Liver (tissue), 9 donors: ENCODE data around the gene SLC2A4RG. TPM values are rescaled to one million over a fixed set of nuclear protein-coding genes. Genes with fewer than 3 reads are reported as not detected.

Experiments
- DNase-seq: peaks from one replicate; pipeline ENCODE4 v3.0.0-alpha.2; 2017; ENCODE audit warnings: low spot score
- H3K27ac ChIP-seq, 2 donors: one replicate each; pipeline ENCODE4 v1.7.0; 2013; ENCODE audit warnings: inconsistent platforms in 2 of 2, low read length in 2 of 2, control low read depth in 1 of 2, low read depth in 1 of 2, mild to moderate bottlenecking in 1 of 2
- H3K27me3 ChIP-seq, 4 donors: one replicate each; pipeline versions ENCODE4 v1.6.1 to v1.7.0; 2013; ENCODE audit warnings: low read length in 3 of 4, inconsistent platforms in 1 of 4, mild to moderate bottlenecking in 1 of 4, moderate library complexity in 1 of 4; ENCODE audit not compliant: control insufficient read depth in 4 of 4, insufficient read depth in 4 of 4
- H3K36me3 ChIP-seq, 4 donors: one replicate each; pipeline versions ENCODE4 v1.6.1 to v1.7.0; 2013; ENCODE audit warnings: low read length in 3 of 4, mild to moderate bottlenecking in 3 of 4, low read depth in 1 of 4, moderate library complexity in 1 of 4; ENCODE audit not compliant: control insufficient read depth in 4 of 4, insufficient read depth in 3 of 4
- H3K4me1 ChIP-seq, 4 donors: one replicate each; pipeline versions ENCODE4 v1.6.1 to v1.7.0; 2013; ENCODE audit warnings: low read length in 3 of 4, mild to moderate bottlenecking in 3 of 4, moderate library complexity in 1 of 4; ENCODE audit not compliant: control insufficient read depth in 4 of 4, insufficient read depth in 4 of 4
- H3K4me3 ChIP-seq, 3 donors: one replicate each; pipeline versions ENCODE4 v1.6.1 to v1.7.0; 2013; ENCODE audit warnings: low read length in 3 of 3, control low read depth in 1 of 3, low read depth in 1 of 3, mild to moderate bottlenecking in 1 of 3
- H3K9ac ChIP-seq, 2 donors: one replicate each; pipeline ENCODE4 v1.7.0; 2013; ENCODE audit warnings: low read length in 2 of 2, mild to moderate bottlenecking in 2 of 2, moderate library complexity in 2 of 2, control low read depth in 1 of 2, low read depth in 1 of 2
- H3K9me3 ChIP-seq, 4 donors: one replicate each; pipeline versions ENCODE4 v1.6.1 to v1.7.0; 2013; ENCODE audit warnings: low read length in 3 of 4; ENCODE audit not compliant: control insufficient read depth in 4 of 4
- EGR1 ChIP-seq, 2 donors: IDR thresholded peaks; 2 replicates each; pipeline ENCODE4 v1.6.1; 2016 to 2018; ENCODE audit warnings: antibody characterized with exemption in 2 of 2, low read depth in 2 of 2
- FOXA1 ChIP-seq: IDR thresholded peaks from 2 replicates; pipeline ENCODE4 v1.6.1; 2016; ENCODE audit warnings: antibody characterized with exemption
- FOXA2 ChIP-seq: IDR thresholded peaks from 2 replicates; pipeline ENCODE4 v1.6.1; 2016; ENCODE audit warnings: antibody characterized with exemption
- GABPA ChIP-seq, 2 donors: IDR thresholded peaks in 1 of 2; conservative IDR thresholded peaks in 1 of 2; 2 replicates each; pipeline ENCODE4 v1.6.1; 2016; ENCODE audit warnings: antibody characterized with exemption in 2 of 2, mild to moderate bottlenecking in 1 of 2, moderate library complexity in 1 of 2
- HNF4G ChIP-seq: IDR thresholded peaks from 2 replicates; pipeline ENCODE4 v1.6.1; 2016; ENCODE audit warnings: antibody characterized with exemption
- JUND ChIP-seq, 2 donors: IDR thresholded peaks; 2 replicates each; pipeline ENCODE4 v1.6.1; 2016; ENCODE audit warnings: antibody characterized with exemption in 2 of 2
- NR2F2 ChIP-seq: IDR thresholded peaks from 2 replicates; pipeline ENCODE4 v1.6.1; 2016; ENCODE audit warnings: antibody characterized with exemption
- RAD21 ChIP-seq, 2 donors: IDR thresholded peaks; 2 replicates each; pipeline ENCODE4 v1.6.1; 2016; ENCODE audit warnings: antibody characterized with exemption in 2 of 2, mild to moderate bottlenecking in 2 of 2
- RXRA ChIP-seq, 2 donors: IDR thresholded peaks; 2 replicates each; pipeline ENCODE4 v1.6.1; 2017 to 2018; ENCODE audit warnings: antibody characterized with exemption in 2 of 2, mild to moderate bottlenecking in 1 of 2
- SP1 ChIP-seq: IDR thresholded peaks from 2 replicates; pipeline ENCODE4 v1.6.1; 2018; ENCODE audit warnings: antibody characterized with exemption, mild to moderate bottlenecking
- TAF1 ChIP-seq: conservative IDR thresholded peaks from 2 replicates; pipeline ENCODE4 v1.6.1; 2016; ENCODE audit warnings: antibody characterized with exemption, mild to moderate bottlenecking
- YY1 ChIP-seq: IDR thresholded peaks from 2 replicates; pipeline ENCODE4 v1.6.1; 2016; ENCODE audit warnings: antibody characterized with exemption, mild to moderate bottlenecking
- WGBS: extraction: QIAGEN DNeasy Blood & Tissue Kit; methylation state at CpG from one replicate; pipeline ENCODE4 v1.1.7; 2013; 5-methylcytosine and 5-hydroxymethylcytosine counted together
- polyA plus RNA-seq, 2 donors: library from polyadenylated mRNA; stranded (reverse) in 1 of 2; unstranded in 1 of 2; fragments of 200-250 nt in 1 of 2; fragments of >200 nt in 1 of 2; fragmentation: Nextera tagmentation in 1 of 2; extraction: Ambion mirVana in 1 of 2; gene quantifications; one replicate each; pipeline versions ENCODE4 v1.2.1 to v1.2.3, GENCODE V29; 2013 to 2015
- total RNA-seq, 2 donors: library from RNA; depleted of rRNA; stranded (reverse); fragments of >200 nt; gene quantifications; one replicate each; pipeline ENCODE4 v1.2.3, GENCODE V29; 2014
- TF ChIP-seq, protein P1 (sequence below): IDR thresholded peaks from 2 replicates; pipeline ENCODE4 v1.6.1; 2016; ENCODE audit warnings: antibody characterized with exemption
- TF ChIP-seq, protein P2 (sequence below): IDR thresholded peaks from 2 replicates; pipeline ENCODE4 v1.6.1; 2016; ENCODE audit warnings: antibody characterized with exemption
- TF ChIP-seq, protein P3 (sequence below): IDR thresholded peaks from 2 replicates; pipeline ENCODE4 v1.6.1; 2016; ENCODE audit warnings: antibody characterized with exemption
- donor health status: healthy.
- donor health status: healthy.
- donor health status: healthy.
- donor health status: healthy.
- donor health status: healthy.

SLC2A4RG gene
- total and polyA plus RNA-seq, 4 donors: 22.2 to 39.7 (median 29.4) TPM

DNA sequence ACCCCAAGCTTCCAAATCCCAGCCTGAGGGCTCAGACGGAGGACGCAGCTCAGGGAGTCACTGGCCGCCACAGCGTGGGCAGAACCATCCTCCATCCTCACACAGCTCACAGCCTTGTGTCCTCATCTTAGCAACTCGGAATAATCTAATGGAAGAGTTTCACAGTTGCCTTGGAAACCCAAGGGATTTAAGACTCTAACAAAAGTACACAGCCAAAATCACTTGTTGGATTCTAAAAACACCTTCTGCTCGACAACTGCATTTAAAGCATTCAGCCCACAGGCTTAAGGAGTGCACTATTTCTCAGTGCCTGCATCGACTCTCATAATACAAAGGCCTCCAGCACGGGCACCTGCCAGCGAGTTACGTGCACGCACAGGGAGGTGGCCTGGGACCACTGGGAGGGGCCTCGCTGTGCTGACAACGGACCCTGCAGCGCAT, 46.1 kb downstream of the SLC2A4RG start:
- 66% methylated on average over 14 of the region's 14 CpGs for WGBS
- H3K27ac ChIP-seq: no peak overlapping the region
- no peak for DNase-seq

DNA sequence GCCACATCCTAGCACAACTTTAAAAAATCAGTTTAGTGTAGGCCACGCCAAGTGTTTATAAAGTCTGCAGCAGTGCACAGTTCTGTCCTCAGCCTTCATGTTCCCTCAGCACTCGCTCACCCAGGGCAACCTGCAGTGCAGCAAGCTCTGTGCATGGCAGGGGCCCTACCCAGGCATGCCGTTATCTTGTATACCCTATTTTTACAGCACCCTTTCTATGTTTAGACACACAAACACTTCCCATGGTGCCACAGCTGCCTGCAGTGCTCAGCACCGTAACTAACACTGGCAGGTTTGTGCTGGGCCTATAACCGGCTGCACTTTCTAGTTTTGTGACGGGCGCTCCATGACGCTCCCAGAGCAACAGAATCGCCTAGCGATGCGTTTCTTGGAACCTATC, 47.7 kb downstream of the SLC2A4RG start:
- no peak overlapping the region for H3K9ac ChIP-seq
- H3K4me3 ChIP-seq: no peak overlapping the region
- H3K4me1 ChIP-seq: peaks cover 0 to 3% (median 1%) of the 10 kb centered on the region in 4 donors
- H3K36me3 ChIP-seq: no peaks in the 10 kb centered on the region
- H3K27me3 ChIP-seq: no peaks in the 10 kb centered on the region
- no peak overlapping the region for H3K27ac ChIP-seq
- WGBS: 86% methylated on average over 11 of the region's 11 CpGs
- no peak for TF ChIP-seq SP1
- no peak for TF ChIP-seq HNF4G
- TF ChIP-seq TAF1: no peak
- no peaks in the 10 kb centered on the region for H3K9me3 ChIP-seq
- DNase-seq: no peak

More for the DNA sequence above, 46.1 kb downstream of the SLC2A4RG start:
- H3K9me3 ChIP-seq: no peaks in the 10 kb centered on the region
- H3K27me3 ChIP-seq: no peaks in the 10 kb centered on the region
- peaks cover 0 to 3% (median 1%) of the 10 kb centered on the region in 4 donors for H3K4me1 ChIP-seq
- no peak for TF ChIP-seq RXRA (IDR thresholded peaks at IDR 0.05)
- TF ChIP-seq JUND (IDR thresholded peaks at IDR 0.05): no peak
- TF ChIP-seq NR2F2: no peak
- TF ChIP-seq, protein P1, sequence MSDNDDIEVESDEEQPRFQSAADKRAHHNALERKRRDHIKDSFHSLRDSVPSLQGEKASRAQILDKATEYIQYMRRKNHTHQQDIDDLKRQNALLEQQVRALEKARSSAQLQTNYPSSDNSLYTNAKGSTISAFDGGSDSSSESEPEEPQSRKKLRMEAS: no peak
- TF ChIP-seq FOXA1: no peak
- no peak for TF ChIP-seq SP1
- TF ChIP-seq, protein P2, sequence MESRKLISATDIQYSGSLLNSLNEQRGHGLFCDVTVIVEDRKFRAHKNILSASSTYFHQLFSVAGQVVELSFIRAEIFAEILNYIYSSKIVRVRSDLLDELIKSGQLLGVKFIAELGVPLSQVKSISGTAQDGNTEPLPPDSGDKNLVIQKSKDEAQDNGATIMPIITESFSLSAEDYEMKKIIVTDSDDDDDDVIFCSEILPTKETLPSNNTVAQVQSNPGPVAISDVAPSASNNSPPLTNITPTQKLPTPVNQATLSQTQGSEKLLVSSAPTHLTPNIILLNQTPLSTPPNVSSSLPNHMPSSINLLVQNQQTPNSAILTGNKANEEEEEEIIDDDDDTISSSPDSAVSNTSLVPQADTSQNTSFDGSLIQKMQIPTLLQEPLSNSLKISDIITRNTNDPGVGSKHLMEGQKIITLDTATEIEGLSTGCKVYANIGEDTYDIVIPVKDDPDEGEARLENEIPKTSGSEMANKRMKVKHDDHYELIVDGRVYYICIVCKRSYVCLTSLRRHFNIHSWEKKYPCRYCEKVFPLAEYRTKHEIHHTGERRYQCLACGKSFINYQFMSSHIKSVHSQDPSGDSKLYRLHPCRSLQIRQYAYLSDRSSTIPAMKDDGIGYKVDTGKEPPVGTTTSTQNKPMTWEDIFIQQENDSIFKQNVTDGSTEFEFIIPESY: no peak
- no peak for TF ChIP-seq GABPA (IDR thresholded peaks at IDR 0.05 in 1 of 2, conservative IDR thresholded peaks at IDR 0.05 in 1 of 2)
- no peak overlapping the region for H3K4me3 ChIP-seq
- H3K36me3 ChIP-seq: no peaks in the 10 kb centered on the region
- H3K9ac ChIP-seq: no peak overlapping the region

DNA sequence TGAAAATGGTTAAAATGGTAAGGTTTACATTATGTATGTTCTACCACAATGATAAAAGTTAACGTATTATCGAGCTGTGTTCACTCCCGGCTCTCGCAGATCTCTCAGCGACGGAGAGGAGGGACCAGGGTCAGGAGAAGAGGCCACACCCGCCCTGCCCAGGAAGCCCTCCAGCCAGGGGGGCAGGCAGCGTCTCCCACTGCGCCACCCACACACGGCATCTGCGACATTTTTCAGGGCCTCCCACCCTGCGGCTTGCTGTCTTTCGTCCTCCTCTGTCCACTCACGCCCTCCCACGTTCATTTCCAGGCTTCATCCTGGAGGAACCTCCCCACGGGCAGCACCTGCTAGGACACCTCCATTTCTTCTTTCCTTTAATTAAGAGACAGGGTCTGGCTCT, 48.2 kb downstream of the SLC2A4RG start:
- H3K4me3 ChIP-seq: no peak overlapping the region
- TF ChIP-seq HNF4G: no peak
- TF ChIP-seq NR2F2: no peak
- no peak for TF ChIP-seq FOXA1
- no peak for TF ChIP-seq FOXA2
- TF ChIP-seq, protein P3, sequence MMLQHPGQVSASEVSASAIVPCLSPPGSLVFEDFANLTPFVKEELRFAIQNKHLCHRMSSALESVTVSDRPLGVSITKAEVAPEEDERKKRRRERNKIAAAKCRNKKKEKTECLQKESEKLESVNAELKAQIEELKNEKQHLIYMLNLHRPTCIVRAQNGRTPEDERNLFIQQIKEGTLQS: no peak
- TF ChIP-seq TAF1: no peak
- TF ChIP-seq YY1: no peak
- no peak for TF ChIP-seq JUND (IDR thresholded peaks at IDR 0.05)
- no peak for TF ChIP-seq RXRA (IDR thresholded peaks at IDR 0.05)
- TF ChIP-seq, protein P2: no peak
- no peak for TF ChIP-seq RAD21 (IDR thresholded peaks at IDR 0.05)
- no peak for TF ChIP-seq EGR1 (IDR thresholded peaks at IDR 0.05; ENCODE audit: low read depth in 2 of 2)
- H3K36me3 ChIP-seq: no peaks in the 10 kb centered on the region

More for the DNA sequence above, 48.2 kb downstream of the SLC2A4RG start:
- WGBS: 86% methylated on average over 16 of the region's 16 CpGs
- H3K9ac ChIP-seq: no peak overlapping the region
- H3K27ac ChIP-seq: no peak overlapping the region
- no peak for DNase-seq
- peaks cover 0 to 3% (median 1%) of the 10 kb centered on the region in 4 donors for H3K4me1 ChIP-seq
- no peaks in the 10 kb centered on the region for H3K9me3 ChIP-seq
- H3K27me3 ChIP-seq: no peaks in the 10 kb centered on the region
